Measurements from ENCODE around the gene HBA2. TPM values are rescaled to one million over a fixed set of nuclear protein-coding genes. Genes with fewer than 3 reads are reported as not detected.

Gene HBA2
- total and polyA plus RNA-seq, 2 donors from 2014 or later: 11.1 to 33.9 TPM

GRCh38 chr16:187330-187729 lies 14.7 kb downstream of the HBA2 start:
- no peak for DNase-seq
- Histone ChIP-seq H3K36me3 (ENCODE audit: control insufficient read depth in 2 of 3, insufficient read depth in 3 of 3, low read length in 3 of 3) (peaks cover 4 to 38% (median 31%) of the 10 kb centered on the region in 3 donors), H3K4me1 (ENCODE audit: control insufficient read depth in 2 of 3, insufficient read depth in 2 of 3, low read depth in 1 of 3, low read length in 3 of 3) (no peaks in the 10 kb centered on the region), H3K9ac (ENCODE audit: low read length in 3 of 3) (no peak overlapping the region), H3K9me3 (ENCODE audit: control insufficient read depth in 2 of 3, insufficient read depth in 1 of 3, low read length in 3 of 3) (no peaks in the 10 kb centered on the region), H3K27me3 (ENCODE audit: control insufficient read depth, insufficient read depth, low read length) (no peaks in the 10 kb centered on the region), H3K27ac (ENCODE audit: low read depth in 2 of 2, low read length in 2 of 2) (no peak overlapping the region), H3K4me3 (ENCODE audit: low read length in 3 of 3) (no peak overlapping the region)
- no peak for TF ChIP-seq CTCF (IDR thresholded peaks at IDR 0.05; ENCODE audit: borderline replicate concordance, extremely low read depth, insufficient read depth)
- FAIRE-seq: no peak
- intact Hi-C loops (cut with DNase I): no loop called here

- intact Hi-C loops (cut with DNase I): no loop called here
- Histone ChIP-seq H3K9ac (ENCODE audit: low read length in 3 of 3) (no peak overlapping the region), H3K4me1 (ENCODE audit: control insufficient read depth in 2 of 3, insufficient read depth in 2 of 3, low read depth in 1 of 3, low read length in 3 of 3) (no peaks in the 10 kb centered on the region), H3K9me3 (ENCODE audit: control insufficient read depth in 2 of 3, insufficient read depth in 1 of 3, low read length in 3 of 3) (no peaks in the 10 kb centered on the region), H3K27ac (ENCODE audit: low read depth in 2 of 2, low read length in 2 of 2) (no peak overlapping the region), H3K27me3 (ENCODE audit: control insufficient read depth, insufficient read depth, low read length) (no peaks in the 10 kb centered on the region), H3K4me3 (ENCODE audit: low read length in 3 of 3) (no peak overlapping the region), H3K36me3 (ENCODE audit: control insufficient read depth in 2 of 3, insufficient read depth in 3 of 3, low read length in 3 of 3) (peaks cover 4 to 45% (median 34%) of the 10 kb centered on the region in 3 donors)
- FAIRE-seq (no peak), DNase-seq (no peak)
- TF ChIP-seq CTCF (IDR thresholded peaks at IDR 0.05; ENCODE audit: borderline replicate concordance, extremely low read depth, insufficient read depth): no peak
These were observed 16.0 kb downstream of the HBA2 start for GRCh38 chr16:188674-189073.

GRCh38 chr16:189604-190186 lies 17.0 kb downstream of the HBA2 start:
- DNase-seq (no peak), FAIRE-seq (no peak)
- Histone ChIP-seq H3K9me3 (ENCODE audit: control insufficient read depth in 2 of 3, insufficient read depth in 1 of 3, low read length in 3 of 3) (no peaks in the 10 kb centered on the region), H3K27me3 (ENCODE audit: control insufficient read depth, insufficient read depth, low read length) (no peaks in the 10 kb centered on the region), H3K4me3 (ENCODE audit: low read length in 3 of 3) (no peak overlapping the region), H3K27ac (ENCODE audit: low read depth in 2 of 2, low read length in 2 of 2) (no peak overlapping the region), H3K36me3 (ENCODE audit: control insufficient read depth in 2 of 3, insufficient read depth in 3 of 3, low read length in 3 of 3) (peaks cover 4 to 51% (median 36%) of the 10 kb centered on the region in 3 donors), H3K9ac (ENCODE audit: low read length in 3 of 3) (no peak overlapping the region), H3K4me1 (ENCODE audit: control insufficient read depth in 2 of 3, insufficient read depth in 2 of 3, low read depth in 1 of 3, low read length in 3 of 3) (no peaks in the 10 kb centered on the region)
- no peak for TF ChIP-seq CTCF (IDR thresholded peaks at IDR 0.05; ENCODE audit: borderline replicate concordance, extremely low read depth, insufficient read depth)
- intact Hi-C loops (cut with DNase I): no loop called here

DNA sequence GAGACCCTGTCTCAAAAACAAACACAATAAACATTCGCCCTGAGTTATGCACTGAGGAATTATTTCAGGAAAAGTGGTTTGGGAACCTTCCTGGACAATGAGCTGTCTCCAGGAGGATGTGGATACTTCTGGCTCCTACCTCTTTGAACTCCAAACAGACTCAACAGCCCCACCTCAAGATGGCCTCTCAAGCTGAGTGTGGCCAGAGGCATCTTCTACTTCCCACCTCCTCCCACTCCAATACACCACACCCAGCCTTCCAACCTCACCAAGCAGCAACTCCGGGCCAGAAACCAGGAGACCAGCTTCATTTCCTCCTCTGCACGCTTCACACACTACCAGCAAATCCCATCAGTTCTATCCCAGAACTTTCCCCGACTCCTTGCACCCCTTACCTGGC lies 19.2 kb downstream of the HBA2 start:
- intact Hi-C loops (cut with DNase I): no loop called here
- Histone ChIP-seq H3K4me1 (ENCODE audit: control insufficient read depth in 2 of 3, insufficient read depth in 2 of 3, low read depth in 1 of 3, low read length in 3 of 3) (no peaks in the 10 kb centered on the region), H3K9me3 (ENCODE audit: control insufficient read depth in 2 of 3, insufficient read depth in 1 of 3, low read length in 3 of 3) (no peaks in the 10 kb centered on the region), H3K27ac (ENCODE audit: low read depth in 2 of 2, low read length in 2 of 2) (no peak overlapping the region), H3K9ac (ENCODE audit: low read length in 3 of 3) (no peak overlapping the region), H3K36me3 (ENCODE audit: control insufficient read depth in 2 of 3, insufficient read depth in 3 of 3, low read length in 3 of 3) (peaks cover 4 to 65% (median 43%) of the 10 kb centered on the region in 3 donors), H3K27me3 (ENCODE audit: control insufficient read depth, insufficient read depth, low read length) (no peaks in the 10 kb centered on the region), H3K4me3 (ENCODE audit: low read length in 3 of 3) (no peak overlapping the region)
- DNase-seq (no peak), FAIRE-seq (no peak)
- no peak for TF ChIP-seq CTCF (IDR thresholded peaks at IDR 0.05; ENCODE audit: borderline replicate concordance, extremely low read depth, insufficient read depth)

Measured in kidney (tissue), 14 donors.